HEK293T (cell line): ENCODE data around the gene ZNF33A.
"Not testable (repeated sequence)": the region's sequence is repeated elsewhere in the genome, so short reads cannot be mapped to it uniquely, and the experiment has no call there.

ENCODE experiments used
- CTCF ChIA-PET: fragments of 350-600 bp; formaldehyde crosslinking; extraction: SDS; loops from one replicate; lab custom pipeline; 2021; ENCODE audit warnings: antibody characterized with exemption, inconsistent platforms; lab: Yijun Ruan, JAX
- POLR2A ChIA-PET: fragments of 350-600 bp; formaldehyde crosslinking; extraction: SDS; loops from one replicate; lab custom pipeline; 2020; ENCODE audit warnings: antibody characterized with exemption, inconsistent platforms; lab: Yijun Ruan, JAX
- DNase-seq: peaks from one replicate; pipeline ENCODE4 v3.0.0; 2012; ENCODE audit warnings: mixed read lengths; ENCODE audit errors: extremely low spot score
- ARNT ChIP-seq: fragments of 450-650 bp; IDR thresholded peaks from 2 replicates; pipeline ENCODE4 v1.6.1; 2017; ENCODE audit warnings: mild to moderate bottlenecking
- CTBP1 ChIP-seq: fragments of 450-650 bp; IDR thresholded peaks from 2 replicates; pipeline ENCODE4 v1.6.1; 2016; ENCODE audit warnings: borderline replicate concordance
- ELF4 ChIP-seq: fragments of 450-650 bp; IDR thresholded peaks from 2 replicates; pipeline ENCODE4 v1.6.1; 2017; ENCODE audit warnings: antibody characterized with exemption
- FOXA1 ChIP-seq: fragments of 450-650 bp; IDR thresholded peaks from 2 replicates; pipeline ENCODE4 v1.6.1; 2016; ENCODE audit warnings: mild to moderate bottlenecking
- FOXK2 ChIP-seq: fragments of 450-650 bp; IDR thresholded peaks from 2 replicates; pipeline ENCODE4 v1.6.1; 2016; ENCODE audit warnings: mild to moderate bottlenecking
- FOXM1 ChIP-seq: fragments of 450-650 bp; IDR thresholded peaks from 2 replicates; pipeline ENCODE4 v1.6.1; 2017; ENCODE audit warnings: mild to moderate bottlenecking, borderline replicate concordance
- HDGF ChIP-seq: fragments of 450-650 bp; IDR thresholded peaks from 2 replicates; pipeline ENCODE4 v1.6.1; 2017; ENCODE audit warnings: antibody characterized with exemption, borderline replicate concordance
- L3MBTL2 ChIP-seq: fragments of 450-650 bp; conservative IDR thresholded peaks from 2 replicates; pipeline ENCODE4 v1.6.1; 2016; ENCODE audit warnings: mild to moderate bottlenecking
- LEF1 ChIP-seq: fragments of 450-650 bp; IDR thresholded peaks from 2 replicates; pipeline ENCODE4 v1.6.1; 2017; ENCODE audit warnings: mild to moderate bottlenecking, borderline replicate concordance
- NFRKB ChIP-seq: fragments of 450-650 bp; IDR thresholded peaks from 2 replicates; pipeline ENCODE4 v1.6.1; 2016; ENCODE audit warnings: mild to moderate bottlenecking, moderate library complexity
- PKNOX1 ChIP-seq: fragments of 450-650 bp; IDR thresholded peaks from 2 replicates; pipeline ENCODE4 v1.6.1; 2016
- SP1 ChIP-seq: fragments of 450-650 bp; IDR thresholded peaks from 2 replicates; pipeline ENCODE4 v1.6.1; 2017
- SUZ12 ChIP-seq: fragments of 450-650 bp; IDR thresholded peaks from 2 replicates; pipeline ENCODE4 v1.6.1; 2016; ENCODE audit warnings: mild to moderate bottlenecking
- TARDBP ChIP-seq: fragments of 450-650 bp; IDR thresholded peaks from 2 replicates; pipeline ENCODE4 v1.6.1; 2016
- ZNF384 ChIP-seq: fragments of 450-650 bp; IDR thresholded peaks from 2 replicates; pipeline ENCODE4 v1.6.1; 2016

The ZNF33A gene

GRCh38 chr10:38007551-38007950 lies 2.9 kb upstream of the ZNF33A start:
- ChIA-PET CTCF (no interaction called here), POLR2A (no interaction called here)
- no peak for DNase-seq
- no peak for TF ChIP-seq LEF1
- TF ChIP-seq FOXM1, result no peak
- TF ChIP-seq NFRKB, result no peak
- TF ChIP-seq ELF4, result no peak
- TF ChIP-seq TARDBP, result no peak
- no peak for TF ChIP-seq SP1
- TF ChIP-seq CTBP1, result no peak
- TF ChIP-seq FOXA1, result no peak
- TF ChIP-seq ARNT, result no peak
- TF ChIP-seq HDGF, result no peak
- TF ChIP-seq ZNF384, result no peak
- no peak for TF ChIP-seq PKNOX1

GRCh38 chr10:38007991-38008390 lies 2.5 kb upstream of the ZNF33A start:
- CTCF ChIA-PET, result no interaction called here
- TF ChIP-seq FOXA1 (no peak), PKNOX1 (no peak), HDGF (no peak), CTBP1 (no peak), SUZ12 (no peak), SP1 (no peak), ZNF384 (no peak)
- POLR2A ChIA-PET, result no interaction called here
- no peak for DNase-seq

- TF ChIP-seq PKNOX1 (no peak), L3MBTL2 (no peak)
- POLR2A ChIA-PET, result no interaction called here
- no peak for DNase-seq
- CTCF ChIA-PET, result no interaction called here
These were observed 5.9 kb downstream of the ZNF33A start for GRCh38 chr10:38016354-38016753.

- DNase-seq, CTCF ChIA-PET, POLR2A ChIA-PET: not testable (repeated sequence)
These were observed 8.6 kb downstream of the ZNF33A start for GRCh38 chr10:38019124-38019523.

- DNase-seq, result no peak
- POLR2A ChIA-PET, result interaction anchor here (1.2 kb wide), 1 partner anchor 68 kb away, joined by 4 read pairs; the partner anchor contains the start of gene ZNF37A
- CTCF ChIA-PET, result no interaction called here
- TF ChIP-seq NFRKB, result no peak
- TF ChIP-seq HDGF, result no peak
- TF ChIP-seq SUZ12, result no peak
- no peak for TF ChIP-seq CTBP1
- TF ChIP-seq SP1, result no peak
- TF ChIP-seq FOXM1, result no peak
These were observed 14.8 kb downstream of the ZNF33A start for GRCh38 chr10:38025283-38025682.

- CTCF ChIA-PET, result no interaction called here
- TF ChIP-seq PKNOX1 (no peak), LEF1 (no peak), FOXK2 (no peak)
- POLR2A ChIA-PET, result no interaction called here
- DNase-seq, result no peak
These were observed 17.5 kb downstream of the ZNF33A start for GRCh38 chr10:38027986-38028385.

GRCh38 chr10:38032886-38033285 lies 22.4 kb downstream of the ZNF33A start:
- POLR2A ChIA-PET, result no interaction called here
- CTCF ChIA-PET, result no interaction called here
- no peak for DNase-seq
- no peak for TF ChIP-seq CTBP1
- TF ChIP-seq NFRKB, result no peak
- TF ChIP-seq FOXA1, result no peak
- TF ChIP-seq SP1, result no peak
- TF ChIP-seq HDGF, result no peak
- TF ChIP-seq SUZ12, result no peak
- no peak for TF ChIP-seq TARDBP
- no peak for TF ChIP-seq ARNT
- no peak for TF ChIP-seq ZNF384
